Mesothelial cell of epicardium (in vitro differentiated cells): ENCODE data around the gene INHBE. TPM values are rescaled to one million over a fixed set of nuclear protein-coding genes. Genes with fewer than 3 reads are reported as not detected.
"Not testable (repeated sequence)": the region's sequence is repeated elsewhere in the genome, so short reads cannot be mapped to it uniquely, and the experiment has no call there.

ENCODE experiments used
- DNase-seq, 2 experiments: peaks; one replicate each; pipeline ENCODE4 v3.0.0; 2021; ENCODE audit warnings: low spot score in 2 of 2; ENCODE audit not compliant: unreplicated experiment in 2 of 2
- H3K27ac Mint-ChIP-seq: 2 replicates; pipeline ENCODE4 v1.8.0; 2021; ENCODE audit warnings: mixed read lengths
- H3K27me3 Mint-ChIP-seq: 2 replicates; pipeline ENCODE4 v1.8.0; 2021; ENCODE audit warnings: low read depth, mixed read lengths
- H3K36me3 Mint-ChIP-seq: 2 replicates; pipeline ENCODE4 v1.8.0; 2021; ENCODE audit warnings: mixed read lengths
- H3K4me1 Mint-ChIP-seq: 2 replicates; pipeline ENCODE4 v1.8.0; 2021; ENCODE audit warnings: mixed read lengths
- H3K4me3 Mint-ChIP-seq: 2 replicates; pipeline ENCODE4 v1.8.0; 2021; ENCODE audit warnings: mild to moderate bottlenecking, moderate library complexity, mixed read lengths
- H3K9me3 Mint-ChIP-seq: 2 replicates; pipeline ENCODE4 v1.8.0; 2021; ENCODE audit warnings: mixed read lengths
- CTCF ChIP-seq: fragments of 200-600 bp; sonication (generic); IDR thresholded peaks from one replicate; pipeline ENCODE4 v1.5.0; 2021; ENCODE audit warnings: antibody characterized with exemption; ENCODE audit not compliant: unreplicated experiment
- total RNA-seq: library from RNA; stranded (reverse); gene quantifications from 3 replicates; pipeline ENCODE4 v1.2.1, GENCODE V29; 2021

The INHBE gene
- total RNA-seq, 1 donor from 2014 or later = 0.09 TPM

- Mint-ChIP-seq H3K9me3 (no peaks in the 10 kb centered on the region), H3K4me3 (no peak overlapping the region), H3K36me3 (peaks cover 15% of the 10 kb centered on the region), H3K27me3 (no peaks in the 10 kb centered on the region), H3K4me1 (peaks cover 5% of the 10 kb centered on the region), H3K27ac (no peak overlapping the region)
- TF ChIP-seq CTCF = no peak
- no peak for DNase-seq
These were observed 36.9 kb upstream of the INHBE start for GRCh38 chr12:57418255-57418654.

GRCh38 chr12:57419495-57419894 is 35.6 kb upstream of the INHBE start:
- DNase-seq = no peak
- Mint-ChIP-seq H3K9me3 (no peaks in the 10 kb centered on the region), H3K4me1 (peaks cover 5% of the 10 kb centered on the region), H3K27ac (no peak overlapping the region), H3K36me3 (peaks cover 17% of the 10 kb centered on the region), H3K4me3 (no peak overlapping the region), H3K27me3 (no peaks in the 10 kb centered on the region)
- no peak for TF ChIP-seq CTCF

GRCh38 chr12:57420482-57420881 is 34.6 kb upstream of the INHBE start:
- no peak for DNase-seq
- Mint-ChIP-seq H3K36me3 (peaks cover 19% of the 10 kb centered on the region), H3K27ac (no peak overlapping the region), H3K9me3 (no peaks in the 10 kb centered on the region), H3K27me3 (no peaks in the 10 kb centered on the region), H3K4me3 (no peak overlapping the region), H3K4me1 (peaks cover 3% of the 10 kb centered on the region)
- no peak for TF ChIP-seq CTCF

- H3K27ac Mint-ChIP-seq, H3K27me3 Mint-ChIP-seq, H3K9me3 Mint-ChIP-seq, H3K4me3 Mint-ChIP-seq, DNase-seq: not testable (repeated sequence)
- H3K36me3 Mint-ChIP-seq = peaks cover 19% of the 10 kb centered on the region
- H3K4me1 Mint-ChIP-seq = peaks cover 23% of the 10 kb centered on the region
These were observed 28.2 kb upstream of the INHBE start for GRCh38 chr12:57426948-57427347.

- Mint-ChIP-seq H3K27me3 (no peaks in the 10 kb centered on the region), H3K4me1 (peaks cover 24% of the 10 kb centered on the region), H3K9me3 (no peaks in the 10 kb centered on the region), H3K4me3 (peak overlapping the region; percentile 95), H3K27ac (peak overlapping the region; percentile 100), H3K36me3 (peaks cover 9% of the 10 kb centered on the region)
- no peak for DNase-seq
- no peak for TF ChIP-seq CTCF
These were observed 26.1 kb upstream of the INHBE start for GRCh38 chr12:57428965-57429364.

GRCh38 chr12:57429473-57430111 is 25.5 kb upstream of the INHBE start:
- peaks cover 24% of the 10 kb centered on the region for H3K4me1 Mint-ChIP-seq
- TF ChIP-seq CTCF = no peak
- no peak for DNase-seq
- no peaks in the 10 kb centered on the region for H3K27me3 Mint-ChIP-seq
- H3K36me3 Mint-ChIP-seq = peaks cover 5% of the 10 kb centered on the region
- no peaks in the 10 kb centered on the region for H3K9me3 Mint-ChIP-seq
- peak overlapping the region; percentile 100 for H3K27ac Mint-ChIP-seq
- H3K4me3 Mint-ChIP-seq = peak overlapping the region; percentile 95
